Activated naive CD4-positive, alpha-beta T cell treated with anti-CD3 and anti-CD28 coated beads, Interleukin-2, amount 50 U/mL, for 72 hours (primary cell): Measurements from ENCODE around the gene ANKRD34A. TPM values are rescaled to one million over a fixed set of nuclear protein-coding genes. Genes with fewer than 3 reads are reported as not detected.

Source experiments
- total RNA-seq, 2 donors: library from RNA; stranded (reverse); gene quantifications; one replicate each; pipeline ENCODE4 v1.2.3, GENCODE V29; 2022

The ANKRD34A gene
- total RNA-seq, 2 donors from 2014 or later: 5.4 to 9.1 TPM

Other genes with a start within 250 kb of the ANKRD34A start
- gene CD160, start 245.1 kb downstream of the ANKRD34A start, total RNA-seq: under 1 TPM in 1 of 2 donors, not detected in 1; 0.64 TPM
- 10 to 100 TPM; 10.7 to 12.6 TPM for gene RNF115, start 140.5 kb downstream of the ANKRD34A start, total RNA-seq
- 10 to 100 TPM; 15.1 to 26.2 TPM for gene POLR3C, start 140.4 kb downstream of the ANKRD34A start, total RNA-seq
- 1 to 10 TPM; 2.6 to 3.9 TPM for gene NUDT17, start 118.9 kb downstream of the ANKRD34A start, total RNA-seq
- 10 to 100 TPM; 28.6 to 33.5 TPM for gene PIAS3, start 105.5 kb downstream of the ANKRD34A start, total RNA-seq
- gene ANKRD35, start 78.7 kb downstream of the ANKRD34A start, total RNA-seq: under 1 TPM; 0.50 to 0.53 TPM
- gene ITGA10, start 54.5 kb downstream of the ANKRD34A start, total RNA-seq: 1 to 10 TPM; 1.0 to 1.5 TPM
- 10 to 100 TPM; 17.9 to 36.1 TPM for gene PEX11B, start 45.9 kb downstream of the ANKRD34A start, total RNA-seq
- 100 to 1,000 TPM; 254 to 286 TPM for gene RBM8A, start 37.1 kb downstream of the ANKRD34A start, total RNA-seq
- 10 to 100 TPM; 47.9 to 50.1 TPM for gene LIX1L, start 6.6 kb downstream of the ANKRD34A start, total RNA-seq
- gene POLR3GL, start 115 bp upstream of the ANKRD34A start, total RNA-seq: 10 to 100 TPM; 22.0 to 31.9 TPM
- gene TXNIP, start 32.0 kb upstream of the ANKRD34A start, total RNA-seq: 100 to 1,000 TPM in 1 of 2 donors, 10 to 100 TPM in 1; 67.9 to 120 TPM
- not detected for gene HJV, start 57.2 kb upstream of the ANKRD34A start, total RNA-seq
- gene NBPF10, start 180.2 kb upstream of the ANKRD34A start, total RNA-seq: 1 to 10 TPM; 2.1 to 3.1 TPM